Heart right ventricle (tissue), 16 donors: ENCODE data around the gene EEF2. TPM values are rescaled to one million over a fixed set of nuclear protein-coding genes. Genes with fewer than 3 reads are reported as not detected.
"Not testable (repeated sequence)": the region's sequence is repeated elsewhere in the genome, so short reads cannot be mapped to it uniquely, and the experiment has no call there.

Experiments used
- ATAC-seq, 8 donors: fragments of 200-7000 bp; cut with Tn5 transposase; one replicate each; pipeline ENCODE4 v1.9.1; 2020; ENCODE audit warnings: mild to moderate bottlenecking in 8 of 8, moderate library complexity in 8 of 8, moderate number of reproducible peaks in 1 of 8
- DNase-seq, 2 donors: peaks; one replicate each; pipeline ENCODE4 v3.0.0-alpha.2; 2020
- H3K27ac ChIP-seq, 10 donors: fragments of 200-600 bp; sonication (generic) in 2 of 10; one replicate each; pipeline versions ENCODE4 v1.5.0 to v1.8.0; 2020 to 2022; ENCODE audit warnings: mild to moderate bottlenecking in 3 of 10
- H3K27me3 ChIP-seq, 7 donors: fragments of 200-600 bp; one replicate each; pipeline ENCODE4 v1.8.0; 2021 to 2022; ENCODE audit warnings: mild to moderate bottlenecking in 2 of 7
- H3K36me3 ChIP-seq, 9 donors: fragments of 200-600 bp; sonication (generic) in 1 of 9; one replicate each; pipeline versions ENCODE4 v1.5.0 to v1.8.0; 2020 to 2022; ENCODE audit warnings: mild to moderate bottlenecking in 2 of 9
- H3K4me1 ChIP-seq, 9 donors: fragments of 200-600 bp; sonication (generic) in 1 of 9; one replicate each; pipeline versions ENCODE4 v1.5.0 to v1.8.0; 2020 to 2022; ENCODE audit warnings: mild to moderate bottlenecking in 4 of 9
- H3K4me3 ChIP-seq, 10 donors: fragments of 200-600 bp; sonication (generic) in 2 of 10; one replicate each; pipeline versions ENCODE4 v1.5.0 to v1.8.0; 2020 to 2022; ENCODE audit warnings: mild to moderate bottlenecking in 7 of 10, moderate library complexity in 2 of 10
- H3K9me3 ChIP-seq, 11 donors: fragments of 200-600 bp in 10 of 11; sonication (generic) in 2 of 11; one replicate each; pipeline versions ENCODE4 v1.5.0 to v1.8.0; 2013 to 2022; ENCODE audit warnings: mild to moderate bottlenecking in 2 of 11, control low read depth in 1 of 11, moderate library complexity in 1 of 11
- CTCF ChIP-seq, 9 donors: fragments of 200-600 bp; sonication (generic) in 2 of 9; IDR thresholded peaks; one replicate each; pipeline versions ENCODE4 v1.5.0 to v1.8.0; 2021 to 2022; ENCODE audit warnings: antibody characterized with exemption in 9 of 9, mild to moderate bottlenecking in 5 of 9, moderate library complexity in 1 of 9
- WGBS, 2 donors: extraction: QIAGEN DNeasy Blood & Tissue Kit; methylation state at CpG; one replicate each; pipeline ENCODE4 v1.1.7; 2013; ENCODE audit warnings: inconsistent platforms in 1 of 2; 5-methylcytosine and 5-hydroxymethylcytosine counted together
- intact Hi-C, 10 donors: fragments of 100-400 bp; cut with DNase I; formaldehyde crosslinking; loops; one replicate each; pipeline versions ENCODE4 v1.11.1 to v1.14.2; 2022
- polyA plus RNA-seq, 2 donors: library from polyadenylated mRNA; stranded (reverse); fragments of 200-250 nt; gene quantifications; one replicate each; pipeline ENCODE4 v1.2.3, GENCODE V29; 2013
- total RNA-seq, 10 donors: library from RNA; stranded (reverse); fragmentation: NEBNext Ultra II Directional in 3 of 10; extraction: Animal tissue kit (Norgen Biotek cat#: 25700) in 3 of 10; gene quantifications; one replicate each; pipeline versions ENCODE4 v1.2.1 to v1.2.4, GENCODE V29; 2021 to 2023
- donor health status: Arrhythmogenic right ventricular cardiomyopathy.
- donor health status: ischemic (EF 13 %, LVEDD 7.1; RV severe dilation, severe dysfunction).
- donor health status: healthy with polysubstance abuse.
- donor health status: DM: no; HTN: yes; CAD: no.
- donor health status: DM: no; HTN: no; CAD: no.
- donor health status: ischemic (EF 25% LVEDD 6.9; RV normal size, moderate dysfunction).
- donor health status: ischemic (EF 25% LVEDD 5.7; RV mildly dilated, moderate dysfunction).
- donor health status: healthy.
- donor health status: DM: yes; HTN: yes; CAD: no.
- donor health status: Ischemic cardiomyopathy.
- donor health status: ischemic (EF 35%, LVEDD 5.7; RV mildly dilated, moderate dysfunction).
- donor health status: nonischemic (EF 11% LVEDD 7.7; RV severe dilation, severe dysfunction).
- donor health status: DM: yes; HTN: yes; CAD: no.
- donor health status: PGD.
- donor health status: ischemic (EF 29% LVEDD 5.4; RV normal size, mild dysfunction).
- donor health status: nonischemic (EF 23%, LVEDD 6.1; RV moderate dilation, normal function).

Gene EEF2
- total and polyA plus RNA-seq, 12 donors: 704 to 2,887 (median 2,554) TPM

- peak overlapping the region in 7 of 10 donors; percentile 5 to 48 (median 22) for H3K27ac ChIP-seq
- DNase-seq (no peak), ATAC-seq (peak in 1 of 8 donors; percentile 19)
- H3K36me3 ChIP-seq: peaks cover 0 to 61% (median 22%) of the 10 kb centered on the region in 9 donors
- intact Hi-C loops: loop anchor here in 1 of 10 donors (5.0 kb wide), 1 partner anchor 45 kb away; no protein-coding TSS in a partner anchor
- 68 to 69% methylated on average over 27 of the region's 27 CpGs for WGBS, 2 donors
- no peaks in the 10 kb centered on the region for H3K27me3 ChIP-seq
- H3K4me3 ChIP-seq: no peak overlapping the region
- no peak for TF ChIP-seq CTCF (IDR thresholded peaks at IDR 0.05)
- H3K4me1 ChIP-seq: peaks cover 41 to 85% (median 69%) of the 10 kb centered on the region in 9 donors
- no peaks in the 10 kb centered on the region for H3K9me3 ChIP-seq
These were observed 27.1 kb upstream of the EEF2 start for GRCh38 chr19:4012092-4012974.

- DNase-seq, H3K9me3 ChIP-seq, H3K4me3 ChIP-seq, ATAC-seq, H3K27me3 ChIP-seq: not testable (repeated sequence)
- WGBS, 2 donors: 47 to 64% methylated on average over 6 of the region's 6 CpGs
- Histone ChIP-seq H3K36me3 (peaks cover 0 to 56% (median 22%) of the 10 kb centered on the region in 9 donors), H3K27ac (peak overlapping the region in 2 of 10 donors; percentile 36 to 38), H3K4me1 (peaks cover 41 to 86% (median 68%) of the 10 kb centered on the region in 9 donors)
- intact Hi-C loops: loop anchor here in 1 of 10 donors (5.0 kb wide), 1 partner anchor 46 kb away; no protein-coding TSS in a partner anchor
These were observed 26.2 kb upstream of the EEF2 start for GRCh38 chr19:4011430-4011829.

GRCh38 chr19:4010808-4011110 is 25.5 kb upstream of the EEF2 start:
- H3K4me3 ChIP-seq: no peak overlapping the region
- peaks cover 0 to 49% (median 20%) of the 10 kb centered on the region in 9 donors for H3K36me3 ChIP-seq
- DNase-seq (no peak), ATAC-seq (no peak)
- 28 to 48% methylated on average over 14 of the region's 14 CpGs for WGBS, 2 donors
- peaks cover 37 to 81% (median 64%) of the 10 kb centered on the region in 9 donors for H3K4me1 ChIP-seq
- intact Hi-C loops: loop anchor here in 1 of 10 donors (5.0 kb wide), 1 partner anchor 47 kb away; no protein-coding TSS in a partner anchor
- no peaks in the 10 kb centered on the region for H3K27me3 ChIP-seq
- H3K27ac ChIP-seq: peak overlapping the region in 4 of 10 donors; percentile 36 to 68 (median 38)
- no peaks in the 10 kb centered on the region for H3K9me3 ChIP-seq
- TF ChIP-seq CTCF (IDR thresholded peaks at IDR 0.05): no peak

- WGBS, 2 donors: 42 to 49% methylated on average over 24 of the region's 24 CpGs
- Histone ChIP-seq H3K4me3 (peak overlapping the region in 2 of 10 donors; percentile 5 to 8), H3K4me1 (peaks cover 37 to 76% (median 58%) of the 10 kb centered on the region in 9 donors)
These were observed 24.9 kb upstream of the EEF2 start for GRCh38 chr19:4009990-4010807.

More at GRCh38 chr19:4009990-4010807, 24.9 kb upstream of the EEF2 start:
- Histone ChIP-seq H3K27me3 (no peaks in the 10 kb centered on the region), H3K27ac (peak overlapping the region in 5 of 10 donors; percentile 16 to 68 (median 39)), H3K9me3 (no peaks in the 10 kb centered on the region), H3K36me3 (peaks cover 0 to 44% (median 15%) of the 10 kb centered on the region in 9 donors)
- DNase-seq (no peak), ATAC-seq (no peak)
- TF ChIP-seq CTCF (IDR thresholded peaks at IDR 0.05): no peak
- intact Hi-C loops: loop anchor here in 4 of 10 donors (5.0 to 10.0 kb wide), 4 partner anchors 47 to 112 kb away; partner anchors contain the start of genes ZBTB7A (in 2 of the 4) and MAP2K2 (in 1 of the 4)
